ENCODE results near the gene MYO6.

MYO6 gene

DNA sequence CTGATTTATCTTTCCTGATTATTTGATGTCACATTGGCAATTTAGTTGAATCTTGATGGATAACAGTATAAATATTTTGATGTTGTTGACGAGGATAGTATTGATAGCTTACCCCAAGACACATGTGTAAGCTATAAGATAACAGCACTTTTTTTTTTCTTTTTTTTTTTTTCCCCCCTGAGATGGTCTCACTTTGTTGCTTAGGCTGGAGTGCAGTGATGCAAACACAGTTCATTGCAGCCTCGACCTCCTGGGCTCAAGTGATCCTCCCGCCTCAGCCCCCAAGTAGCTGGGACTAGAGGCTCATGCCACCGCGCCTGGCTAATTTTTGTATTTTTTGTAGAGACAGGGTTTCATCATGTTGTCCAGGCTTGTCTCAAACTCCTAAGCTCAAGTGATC, 21.8 kb downstream of the MYO6 start:
- no peak for DNase-seq

DNA sequence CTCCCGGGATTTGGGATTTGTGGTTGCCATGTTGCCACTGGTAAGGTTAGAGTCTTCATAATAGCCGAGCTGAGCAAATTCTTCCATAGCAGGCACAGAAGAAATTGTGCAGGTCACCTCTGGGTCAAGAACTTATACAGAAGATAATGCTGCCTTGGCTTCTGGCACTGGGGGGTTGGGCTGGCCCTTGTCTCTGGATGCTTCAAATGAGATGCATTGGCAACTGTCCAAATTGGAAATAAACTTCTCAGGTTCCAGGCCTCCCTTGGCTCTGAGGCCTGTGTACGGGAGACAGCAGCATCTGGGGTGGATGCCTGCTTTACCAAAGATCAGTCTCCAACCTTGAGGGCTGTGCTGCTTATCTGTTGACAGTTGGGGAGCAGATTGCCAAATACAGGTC, 26.2 kb downstream of the MYO6 start:
- DNase-seq, result peak; percentile 94

DNA sequence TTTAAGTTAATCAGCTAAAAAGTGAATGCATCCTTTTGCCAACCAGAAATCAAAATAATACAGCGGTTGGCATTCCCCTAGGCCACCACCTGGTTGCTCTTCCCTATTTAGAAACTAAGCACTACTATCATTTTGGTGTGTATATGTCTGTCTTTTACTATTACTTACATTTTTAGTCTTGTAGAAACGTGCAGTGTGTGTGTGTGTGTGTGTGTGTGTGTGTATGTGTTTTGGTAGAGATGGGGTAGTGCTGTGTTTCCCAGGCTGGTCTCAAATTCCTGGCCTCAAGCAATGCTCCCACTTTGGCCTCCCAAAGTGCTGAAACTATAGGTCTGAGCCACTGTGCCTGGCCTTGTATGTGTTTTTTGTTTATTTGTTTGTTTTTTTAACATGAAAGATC, 27.4 kb downstream of the MYO6 start:
- DNase-seq, result no peak

DNA sequence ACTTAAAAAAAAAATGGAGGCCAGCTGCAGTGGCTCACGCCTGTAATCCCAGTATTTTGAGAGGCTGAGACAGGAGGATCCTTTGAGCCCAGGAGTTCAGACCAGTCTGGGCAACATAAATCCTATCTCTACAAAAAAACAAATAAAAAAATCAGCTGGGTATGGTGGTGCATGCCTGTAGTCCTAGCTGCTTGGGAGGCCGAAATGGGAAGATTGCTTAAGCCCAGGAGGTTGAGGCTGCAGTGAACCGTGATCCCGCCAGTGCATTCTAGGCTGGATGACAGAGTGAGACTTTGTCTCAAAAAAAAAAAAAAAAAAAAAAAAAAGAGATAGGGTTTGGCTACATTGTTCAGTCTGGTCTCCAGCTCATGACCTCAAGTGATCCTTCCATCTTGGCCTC, 29.7 kb downstream of the MYO6 start:
- no peak for DNase-seq

DNA sequence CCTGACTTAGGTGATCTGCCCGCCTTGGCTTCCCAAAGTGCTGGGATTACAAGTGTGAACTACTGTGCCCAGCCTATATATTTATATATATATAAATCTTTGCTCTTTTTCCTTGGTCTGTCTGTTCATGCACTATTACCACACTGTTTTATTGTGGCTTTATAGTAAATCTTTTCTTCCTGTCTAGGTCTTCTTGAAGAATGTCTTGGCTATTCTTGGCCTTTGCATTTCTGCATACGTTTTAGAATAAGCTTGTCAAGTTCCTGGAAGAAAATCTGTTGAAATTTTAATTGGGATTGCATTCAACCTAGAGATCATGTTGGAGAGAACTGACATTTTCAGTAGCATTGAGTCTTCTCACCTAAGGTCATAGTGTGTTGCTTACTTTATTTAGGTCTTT, 37.1 kb downstream of the MYO6 start:
- no peak for DNase-seq

DNA sequence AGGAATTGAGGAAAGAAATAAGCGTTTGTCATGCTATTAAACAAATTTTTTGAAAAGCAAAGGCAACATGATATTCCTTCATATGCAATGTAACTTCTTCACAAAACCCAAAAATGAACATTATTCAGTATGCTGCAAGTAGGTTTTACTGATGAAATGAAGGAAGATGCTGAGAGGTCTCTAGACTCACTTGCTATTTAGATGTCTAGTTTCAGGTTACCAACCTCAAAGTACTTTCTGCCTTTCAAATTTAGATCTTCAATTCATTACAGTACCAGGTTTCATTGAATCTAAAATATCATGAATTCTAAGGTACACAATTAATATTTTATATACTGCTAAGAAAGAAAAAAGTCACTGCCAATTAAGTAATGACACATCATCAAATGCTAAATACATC, 39.9 kb downstream of the MYO6 start:
- DNase-seq, result no peak

DNA sequence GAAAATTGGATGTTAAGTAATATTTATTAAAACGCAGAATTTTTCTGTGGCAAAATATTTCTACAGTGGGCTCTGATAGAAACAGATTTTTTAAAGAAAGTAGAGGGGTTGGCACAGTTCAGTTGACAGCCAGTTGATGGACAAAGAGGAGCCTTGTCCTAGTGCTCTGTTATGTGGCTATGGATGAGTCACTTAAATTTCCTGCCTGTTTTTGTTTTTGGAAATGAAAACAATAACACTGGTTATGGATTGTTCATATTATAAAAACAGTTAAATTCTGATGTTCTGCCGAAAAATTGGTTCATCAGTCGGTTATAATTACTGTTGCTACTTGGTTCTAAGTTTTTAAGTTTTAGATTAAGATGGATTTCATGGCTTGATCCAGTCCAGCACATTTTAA, 42.8 kb downstream of the MYO6 start:
- DNase-seq, result no peak

DNA sequence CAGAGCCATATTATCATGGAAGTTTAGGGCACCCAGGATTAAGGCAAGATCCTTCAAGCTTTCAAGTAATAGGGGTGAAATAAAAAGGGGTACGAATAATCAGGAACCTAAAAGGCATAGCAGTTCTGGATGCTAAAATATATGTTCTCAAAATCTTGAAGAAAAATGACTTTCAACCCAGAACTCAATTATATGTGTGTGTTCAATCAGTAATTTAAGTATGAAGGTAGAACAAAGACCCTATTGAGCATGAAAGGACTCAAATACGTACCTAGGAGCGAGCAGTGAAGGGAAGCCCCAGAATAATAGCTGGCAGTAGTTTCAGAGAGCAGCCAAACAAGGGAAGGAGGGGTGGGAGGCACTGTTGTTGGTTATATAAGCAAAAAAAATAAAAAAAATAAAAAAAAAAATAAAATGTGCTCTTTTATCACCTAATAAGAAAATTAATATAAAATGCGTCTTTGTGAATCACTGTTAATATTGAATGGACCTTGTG, 45.4 kb downstream of the MYO6 start:
- no peak for DNase-seq

DNA sequence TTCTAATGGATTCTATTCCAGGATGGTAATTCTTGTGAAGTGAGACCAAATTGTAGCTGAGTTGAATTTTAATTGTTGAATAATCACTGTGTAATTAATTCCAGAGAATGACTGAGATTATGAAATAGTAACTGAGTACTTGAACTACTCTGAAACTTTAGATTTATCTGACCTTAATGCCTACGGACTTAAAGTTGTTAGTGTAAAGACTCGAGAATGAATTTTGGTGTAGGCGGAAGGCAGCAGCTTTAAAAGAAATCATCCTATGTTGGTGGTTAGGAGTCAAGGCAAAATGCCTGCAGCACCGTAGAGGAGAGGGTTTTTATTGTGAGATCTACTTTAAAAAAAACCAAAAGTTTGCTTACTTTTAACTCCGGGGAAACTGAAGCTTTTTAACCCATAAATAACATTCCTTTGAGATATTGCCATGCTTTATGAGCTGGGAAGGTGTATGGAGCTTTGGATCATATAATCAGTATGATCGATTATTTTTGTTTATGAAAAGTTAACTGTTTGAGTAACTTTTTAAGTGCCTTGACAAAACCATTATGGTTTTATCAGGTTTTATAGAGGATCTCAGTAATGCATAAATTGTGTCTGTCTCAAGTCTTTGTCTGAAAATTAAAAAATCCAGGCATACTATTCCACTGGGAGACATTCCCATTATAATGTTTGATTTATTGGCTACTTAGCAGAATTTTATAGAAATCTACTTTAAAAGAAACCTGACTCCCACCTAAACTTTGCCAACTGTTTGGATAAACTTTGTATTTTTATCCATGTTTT, 46.1 kb downstream of the MYO6 start:
- no peak for DNase-seq

DNA sequence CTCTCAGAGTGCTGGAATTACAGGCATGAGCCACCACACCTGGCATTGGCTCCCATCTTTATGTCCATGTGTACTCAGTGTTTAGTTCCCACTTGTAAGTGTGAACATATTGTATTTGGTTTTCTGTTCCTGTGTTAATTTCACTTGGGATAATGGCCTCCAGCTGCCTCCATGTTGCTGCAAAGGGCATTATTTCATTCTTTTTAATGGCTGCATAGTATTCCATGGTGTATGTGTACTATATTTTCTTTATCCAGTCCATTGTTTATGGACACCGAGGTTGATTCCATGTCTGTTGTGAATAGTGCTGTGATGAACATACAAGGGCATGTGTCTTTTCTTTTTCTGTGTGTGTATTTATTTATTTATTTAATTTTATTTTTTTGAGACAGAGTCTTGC, 47.7 kb downstream of the MYO6 start:
- no peak for DNase-seq

DNA sequence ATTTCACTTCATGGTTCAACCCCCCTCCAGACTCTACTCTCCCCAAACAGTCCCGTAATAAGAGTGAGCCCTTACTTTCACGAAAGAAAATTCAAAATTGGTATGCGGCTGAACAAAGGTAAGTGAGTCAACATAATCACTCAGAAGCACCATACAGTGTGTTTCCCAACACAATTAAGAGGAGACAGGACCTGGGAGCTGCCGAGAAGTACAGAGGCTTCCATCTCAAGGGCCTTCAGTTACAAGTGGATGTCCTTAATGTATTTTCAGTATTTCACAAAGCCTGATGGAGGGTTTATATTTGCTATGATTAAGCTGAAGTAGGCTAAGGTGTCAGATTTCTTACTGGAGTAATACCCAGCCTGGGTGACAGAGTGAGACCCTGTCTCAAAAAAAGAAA, 51.1 kb downstream of the MYO6 start:
- DNase-seq, result no peak

DNA sequence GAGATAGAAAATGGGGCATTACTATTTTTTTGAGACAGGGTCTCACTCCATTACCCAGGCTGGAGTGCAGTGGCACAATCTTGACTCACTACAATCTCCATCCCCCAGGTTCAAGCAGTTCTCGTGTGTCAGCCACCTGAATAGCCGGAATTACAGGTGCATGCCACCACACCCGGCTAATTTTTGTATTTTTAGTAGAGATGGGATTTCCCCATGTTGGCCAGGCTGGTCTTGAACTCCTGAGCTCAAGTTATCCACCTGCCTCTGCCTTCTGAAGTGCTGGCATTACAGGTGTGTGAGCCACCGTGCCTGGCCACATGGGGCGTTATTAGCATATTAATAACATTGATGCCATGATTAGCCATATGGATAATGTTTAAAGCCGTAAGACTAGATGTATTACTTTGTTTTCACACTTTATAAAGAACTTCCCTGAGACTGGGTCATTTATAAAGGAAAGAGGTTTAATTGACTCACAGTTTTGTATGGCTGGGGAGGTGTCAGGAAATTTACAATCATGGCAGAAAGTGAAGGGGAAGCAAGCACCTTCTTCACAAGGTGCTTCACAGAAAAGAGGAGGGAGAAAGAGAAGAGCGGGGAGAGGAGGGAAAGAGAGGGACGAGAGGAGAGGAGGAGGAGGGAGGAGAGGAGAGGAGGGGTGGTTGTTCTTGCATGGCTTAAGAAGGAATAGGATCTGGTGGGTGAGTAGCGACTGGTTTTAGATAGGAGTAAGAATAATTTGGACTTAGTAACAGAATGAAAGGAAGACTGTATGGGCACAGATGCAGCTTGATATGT, 51.9 kb downstream of the MYO6 start:
- DNase-seq, result no peak

DNA sequence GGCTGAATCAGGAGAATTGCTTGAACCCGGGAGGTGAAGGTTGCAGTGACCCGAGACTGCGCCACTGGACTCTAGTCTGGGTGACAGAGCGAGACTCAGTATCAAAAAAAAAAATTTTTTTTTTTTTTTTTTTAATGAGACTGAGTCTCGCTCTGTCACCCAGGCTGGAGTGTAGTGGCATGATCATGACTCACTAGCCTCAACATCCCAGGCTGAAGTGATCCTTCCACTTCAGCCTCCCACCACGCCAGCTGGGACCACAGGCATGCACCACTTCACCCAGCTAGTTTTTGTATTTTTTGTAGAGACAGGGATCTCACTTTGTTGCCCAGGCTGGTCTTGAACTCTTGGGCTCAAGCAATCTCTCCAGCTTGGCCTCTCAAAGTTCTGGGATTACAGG, 53.3 kb downstream of the MYO6 start:
- DNase-seq, result no peak

DNA sequence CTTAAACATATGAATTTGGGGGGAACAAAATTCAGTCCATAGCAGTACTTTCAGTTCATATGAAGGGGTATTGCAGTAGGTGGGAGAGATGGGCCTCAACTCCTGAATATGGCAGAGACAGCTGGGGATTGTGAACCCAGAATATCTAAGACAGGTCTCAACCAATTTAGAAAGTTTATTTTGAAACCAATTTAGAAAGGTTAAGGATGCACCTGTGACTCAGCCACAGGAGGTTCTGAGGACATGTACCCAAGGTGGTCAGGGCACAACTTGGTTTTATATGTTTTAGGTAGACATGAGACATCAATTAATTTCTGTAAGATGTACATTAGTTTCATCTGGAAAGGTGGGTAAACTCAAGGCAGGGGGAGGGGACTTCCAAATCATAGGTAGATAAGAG, 59.5 kb downstream of the MYO6 start:
- DNase-seq, result no peak

DNA sequence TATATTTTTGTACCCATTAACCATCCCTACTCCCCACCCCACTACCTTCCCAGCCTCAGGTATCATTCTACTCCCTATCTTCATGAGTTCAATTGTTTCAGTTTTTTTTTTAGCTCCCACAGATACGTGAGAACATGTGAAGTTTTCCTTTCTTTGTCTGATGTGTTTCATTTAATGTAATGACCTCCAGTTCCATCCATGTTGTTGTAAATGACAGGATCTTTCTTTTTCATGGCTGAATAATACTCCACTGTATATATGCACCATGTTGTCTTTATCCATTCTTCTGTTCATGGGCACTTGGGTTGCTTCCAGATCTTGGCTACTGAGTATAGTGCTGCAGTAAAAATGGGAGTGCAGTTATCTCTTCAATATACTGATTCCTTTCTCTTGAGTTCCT, 63.5 kb downstream of the MYO6 start:
- no peak for DNase-seq

DNA sequence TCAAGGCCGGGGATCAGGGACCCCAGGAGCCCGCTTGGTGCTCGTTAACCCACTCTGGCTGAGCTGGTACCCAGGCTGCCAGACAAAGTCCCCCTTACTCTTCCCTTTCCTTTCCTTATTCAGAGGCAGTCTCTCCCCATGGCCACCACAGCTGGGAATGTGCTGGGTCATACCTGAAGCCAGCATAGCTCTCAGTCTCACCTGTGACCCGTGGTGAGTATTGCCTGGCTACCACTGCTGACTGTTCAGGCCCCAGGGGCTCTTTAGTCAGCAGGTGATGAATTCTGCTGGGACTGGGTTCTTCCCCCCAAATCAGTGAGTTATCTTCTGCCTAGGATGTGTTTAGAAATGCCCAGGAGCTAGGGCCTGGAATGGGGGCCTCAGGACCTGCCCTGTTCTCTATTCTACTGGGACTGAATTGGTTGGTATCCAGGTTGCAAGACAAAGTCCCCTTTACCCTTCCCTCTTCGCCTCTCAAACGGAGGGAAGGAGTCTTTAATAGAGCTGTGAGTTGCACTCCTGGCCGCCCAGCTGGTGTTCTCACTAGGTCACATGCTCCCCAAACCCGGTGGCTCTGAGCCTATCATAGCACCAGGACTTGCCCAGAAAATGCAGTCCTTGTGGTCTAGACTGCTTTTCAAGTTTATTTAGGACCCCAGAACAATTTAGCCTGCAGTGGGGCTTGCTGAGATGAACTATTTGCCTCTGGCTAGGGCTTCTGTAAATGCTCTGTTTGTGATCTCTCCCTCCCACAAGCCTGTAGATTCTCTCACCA, 64.6 kb downstream of the MYO6 start:
- DNase-seq, result no peak

DNA sequence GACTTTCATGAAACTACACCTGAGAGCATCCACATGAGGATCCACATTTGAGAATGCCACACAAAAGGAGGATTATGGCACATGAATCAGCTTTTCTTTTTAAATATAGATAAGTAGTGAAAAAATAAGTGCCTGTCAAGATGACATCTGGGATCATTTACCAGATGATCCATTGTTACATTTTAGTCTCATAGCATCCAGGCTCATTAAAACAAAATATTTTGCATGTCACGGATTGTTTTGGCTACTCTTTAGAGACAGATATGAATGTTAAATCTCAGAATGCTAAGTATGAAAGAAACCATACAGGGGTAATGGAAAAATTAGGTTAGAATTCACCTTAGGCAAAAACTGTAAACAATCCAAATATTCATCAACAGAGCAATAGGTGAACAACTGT, 66.7 kb downstream of the MYO6 start:
- no peak for DNase-seq

DNA sequence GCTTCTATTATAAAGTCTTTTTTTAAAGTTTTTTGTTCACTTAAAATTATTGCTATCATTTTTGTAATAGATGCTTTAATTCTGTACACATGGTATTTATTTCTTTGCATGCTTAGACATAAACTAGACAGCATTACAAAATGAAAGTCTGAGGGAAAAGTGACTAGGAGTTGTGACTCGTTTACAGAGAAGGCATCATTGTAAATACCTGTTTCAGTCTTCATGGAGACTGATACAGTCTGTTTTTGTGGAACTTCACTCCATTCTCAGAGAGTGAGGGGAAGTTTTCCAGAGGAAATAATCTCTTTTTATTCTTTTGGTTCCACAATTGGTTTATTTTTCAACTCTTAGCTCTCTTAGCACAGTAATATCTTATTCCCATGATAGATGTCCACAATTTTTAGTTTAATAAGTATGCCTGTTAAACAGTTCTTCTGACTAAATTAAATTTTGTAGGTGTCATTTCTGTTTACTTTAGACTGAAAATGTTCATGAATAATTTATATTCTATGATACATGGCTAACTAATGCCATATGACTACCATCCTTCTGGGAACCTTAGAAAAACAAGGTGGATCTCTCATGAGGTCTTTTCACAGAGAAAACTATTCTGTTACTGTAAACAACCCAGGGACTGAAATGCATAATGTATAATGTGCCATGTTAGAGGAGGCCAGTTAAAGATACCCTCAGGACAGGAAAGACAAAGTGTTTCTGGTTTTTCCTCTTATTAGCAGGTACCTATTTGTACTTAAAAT, 69.2 kb downstream of the MYO6 start:
- DNase-seq, result no peak

DNA sequence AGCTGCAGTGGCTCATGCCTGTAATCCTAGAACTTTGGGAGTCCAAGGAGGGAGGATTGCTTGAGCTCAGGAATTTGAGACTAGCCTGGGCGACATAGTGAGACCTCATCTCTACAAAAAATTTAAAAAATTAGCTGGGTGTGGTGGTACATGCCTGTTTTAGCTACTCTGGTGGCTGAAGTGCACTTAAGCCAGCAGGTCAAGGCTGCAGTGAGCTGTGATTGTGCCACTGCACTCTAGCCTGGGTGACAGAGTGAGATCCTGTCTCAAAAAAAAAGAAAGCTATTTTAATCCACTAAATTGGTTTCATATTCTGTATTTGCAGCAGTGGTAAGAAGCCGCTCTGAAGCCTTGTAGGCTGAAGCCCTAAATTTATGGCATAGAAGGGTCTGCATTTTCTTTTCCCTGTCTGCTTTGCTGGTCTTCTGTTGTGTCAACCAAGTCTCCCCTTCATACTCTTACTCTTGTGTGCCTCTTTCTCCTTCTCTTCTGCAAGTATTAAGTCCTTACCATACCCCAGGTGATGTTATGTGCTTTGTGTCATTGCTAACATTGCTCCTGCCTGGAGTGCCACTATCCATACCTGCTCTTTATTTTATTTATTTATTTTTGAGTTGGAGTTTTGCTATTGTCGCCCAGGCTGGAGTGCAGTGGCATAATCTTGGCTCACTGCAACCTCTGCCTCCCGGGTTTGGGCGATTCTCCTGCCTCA, 70.9 kb downstream of the MYO6 start:
- no peak for DNase-seq

DNA sequence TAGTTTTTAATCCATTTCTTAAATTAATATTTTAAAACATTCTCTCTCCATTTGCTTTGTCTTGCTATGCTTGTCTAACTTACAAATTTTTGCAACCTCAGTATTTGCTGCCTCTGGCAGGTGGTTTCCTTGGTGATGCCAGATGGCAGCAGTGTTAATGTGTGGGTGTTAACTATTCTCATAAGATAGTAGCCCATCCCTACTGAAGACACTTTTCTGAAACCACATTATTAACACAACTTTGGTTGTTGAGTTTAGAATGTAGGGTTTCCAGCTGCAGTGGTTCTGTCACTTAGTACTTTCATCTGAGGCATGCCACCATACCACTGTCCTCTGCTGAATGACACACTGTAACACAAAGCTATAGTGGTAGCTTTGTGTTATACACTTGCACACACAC, 75.1 kb downstream of the MYO6 start:
- peak; percentile 54 for DNase-seq

DNA sequence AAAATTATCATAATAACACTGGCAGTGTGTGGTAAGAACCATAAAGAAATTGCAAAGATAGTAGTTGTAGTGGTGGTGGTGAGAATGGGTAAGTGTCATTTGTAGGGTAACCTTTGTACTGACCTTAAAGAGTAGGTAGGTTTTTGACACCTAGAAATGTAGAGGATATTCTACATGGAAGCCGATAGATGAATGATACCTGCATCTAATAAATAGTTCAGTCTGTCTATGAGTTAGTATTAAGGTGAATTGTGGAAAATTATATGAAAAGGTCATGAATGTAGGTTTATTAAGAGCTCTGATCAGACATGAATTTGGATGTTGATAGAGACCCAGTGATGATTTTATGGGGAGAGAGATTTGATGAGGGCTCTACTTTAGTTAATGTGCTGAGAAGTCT, 78.1 kb downstream of the MYO6 start:
- DNase-seq, result no peak
